RWPE1 (cell line): ENCODE results near the gene NDUFC1.

Experiments used
- CTCF ChIA-PET: fragments of 350-600 bp; sonication (Branson Sonifier 250); formaldehyde crosslinking; extraction: SDS; loops from one replicate; lab custom pipeline; 2021; lab: Yijun Ruan, JAX
- POLR2A ChIA-PET: fragments of 400-600 bp; formaldehyde crosslinking; extraction: SDS; loops from one replicate; lab custom pipeline; 2020; ENCODE audit warnings: antibody characterized with exemption; ENCODE audit not compliant: low non-redundant PET; lab: Yijun Ruan, JAX
- DNase-seq: peaks from one replicate; pipeline ENCODE4 v3.0.0; 2012; ENCODE audit warnings: low spot score
- H3K27ac ChIP-seq: fragments of 450-650 bp; 2 replicates; pipeline ENCODE4 v1.5.1; 2017
- CTCF ChIP-seq: fragments of 450-650 bp; conservative IDR thresholded peaks from 2 replicates; pipeline ENCODE4 v1.5.1; 2017; ENCODE audit warnings: low read depth, mild to moderate bottlenecking

NDUFC1 gene

GRCh38 chr4:139274790-139275189 is 27.5 kb downstream of the NDUFC1 start:
- DNase-seq, result no peak
- no peak for TF ChIP-seq CTCF
- H3K27ac ChIP-seq, result no peak overlapping the region
- POLR2A ChIA-PET, result no interaction called here
- CTCF ChIA-PET, result no interaction called here

- TF ChIP-seq CTCF, result no peak
- POLR2A ChIA-PET, result no interaction called here
- CTCF ChIA-PET, result no interaction called here
- no peak overlapping the region for H3K27ac ChIP-seq
- DNase-seq, result no peak
These were observed 28.4 kb downstream of the NDUFC1 start for GRCh38 chr4:139273835-139274234.

DNA sequence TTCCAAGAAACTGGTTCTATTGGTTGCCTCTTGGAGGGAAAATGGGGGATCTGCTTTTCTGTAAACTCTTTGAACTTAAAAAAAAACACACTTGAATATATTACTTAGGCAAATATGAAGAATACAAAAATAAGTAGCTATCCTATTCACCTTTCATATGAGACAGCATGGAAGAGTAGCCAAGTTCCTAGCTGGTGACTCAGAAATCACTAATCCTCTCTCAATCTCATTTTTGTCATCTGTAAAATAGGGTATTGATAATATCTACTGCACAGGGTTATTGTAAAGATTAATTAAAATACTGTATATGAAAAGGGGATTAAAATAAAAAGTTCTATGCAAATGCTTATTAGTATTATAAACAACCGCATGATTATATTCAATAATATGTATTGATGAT is 35.0 kb downstream of the NDUFC1 start:
- POLR2A ChIA-PET, result no interaction called here
- TF ChIP-seq CTCF, result no peak
- H3K27ac ChIP-seq, result no peak overlapping the region
- CTCF ChIA-PET, result interaction anchor here (0.6 kb wide), 1 partner anchor 1498 kb away, joined by 6 read pairs; no protein-coding TSS in a partner anchor
- no peak for DNase-seq

- no peak for DNase-seq
- no peak overlapping the region for H3K27ac ChIP-seq
- ChIA-PET POLR2A (no interaction called here), CTCF (interaction anchor here (0.5 kb wide), 1 partner anchor 436 kb away, joined by 3 read pairs; no protein-coding TSS in a partner anchor)
- TF ChIP-seq CTCF, result no peak
These were observed 35.6 kb downstream of the NDUFC1 start for GRCh38 chr4:139266583-139267257.

DNA sequence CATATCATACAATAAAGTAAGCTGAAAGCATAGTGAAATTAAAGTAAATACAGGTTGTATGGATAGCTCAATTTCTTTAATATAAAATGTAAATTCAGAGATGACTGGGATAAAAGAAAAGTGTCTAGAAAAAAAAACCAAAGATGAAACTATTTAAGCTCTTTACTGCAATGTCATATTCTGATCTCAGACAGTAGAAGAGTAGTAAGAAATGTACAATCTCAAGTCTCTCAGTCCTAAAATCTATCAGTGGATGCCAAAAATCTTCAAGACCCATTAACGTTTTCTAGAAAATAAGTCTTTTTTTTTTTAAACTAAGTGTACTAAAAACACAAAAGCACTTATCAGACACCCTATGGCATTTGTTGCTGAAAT is 36.1 kb downstream of the NDUFC1 start:
- POLR2A ChIA-PET, result no interaction called here
- CTCF ChIA-PET, result interaction anchor here (0.5 kb wide), 1 partner anchor 437 kb away, joined by 3 read pairs; no protein-coding TSS in a partner anchor
- H3K27ac ChIP-seq, result no peak overlapping the region

GRCh38 chr4:139265654-139266053 is 36.6 kb downstream of the NDUFC1 start:
- no peak overlapping the region for H3K27ac ChIP-seq
- CTCF ChIA-PET, result no interaction called here

More for the DNA sequence above, 36.1 kb downstream of the NDUFC1 start:
- DNase-seq, result no peak
- no peak for TF ChIP-seq CTCF

More at GRCh38 chr4:139265654-139266053, 36.6 kb downstream of the NDUFC1 start:
- POLR2A ChIA-PET, result no interaction called here
- DNase-seq, result no peak
- no peak for TF ChIP-seq CTCF
